Esophagus muscularis mucosa (tissue), 4 donors: Measurements from ENCODE around the gene ADAMTS10. TPM values are rescaled to one million over a fixed set of nuclear protein-coding genes. Genes with fewer than 3 reads are reported as not detected.
A peak's percentile ranks its signal among the peaks of the same experiment; 100 is the strongest.

Experiments used
- DNase-seq: peaks from one replicate; pipeline ENCODE4 v3.0.0-alpha.2; 2017; ENCODE audit errors: extremely low spot score
- H3K27ac ChIP-seq, 4 donors: fragments of 200-600 bp; sonication (generic); replicated peaks in 1 of 4; 1 replicate in 3 of 4; 2 replicates in 1 of 4; pipeline ENCODE4 v1.5.1; 2016 to 2019; ENCODE audit warnings: mild to moderate bottlenecking in 1 of 4
- H3K27me3 ChIP-seq, 4 donors: fragments of 200-600 bp; sonication (generic); one replicate each; pipeline versions ENCODE4 v1.5.1 to v1.6.0; 2016 to 2019
- H3K36me3 ChIP-seq, 4 donors: fragments of 200-600 bp; sonication (generic); one replicate each; pipeline ENCODE4 v1.5.1; 2016 to 2019
- H3K4me1 ChIP-seq, 4 donors: fragments of 200-600 bp; sonication (generic); one replicate each; pipeline ENCODE4 v1.5.1; 2016 to 2019
- H3K4me3 ChIP-seq, 4 donors: fragments of 200-600 bp; sonication (generic); 1 replicate in 2 of 4; 2 replicates in 2 of 4; pipeline ENCODE4 v1.5.1; 2016 to 2019; ENCODE audit warnings: mild to moderate bottlenecking in 4 of 4, moderate library complexity in 1 of 4
- H3K9me3 ChIP-seq, 4 donors: fragments of 200-600 bp; sonication (generic); 1 replicate in 3 of 4; 2 replicates in 1 of 4; pipeline ENCODE4 v1.5.1; 2016 to 2019
- EP300 ChIP-seq: sonication (generic); formaldehyde crosslinking; IDR thresholded peaks from one replicate; pipeline ENCODE4 v1.6.1; 2017; ENCODE audit warnings: antibody characterized with exemption
- POLR2A ChIP-seq: fragments of 450-650 bp; IDR thresholded peaks from one replicate; pipeline ENCODE4 v1.6.1; 2017; ENCODE audit warnings: antibody characterized with exemption, moderate library complexity, mild to moderate bottlenecking, low read depth
- POLR2AphosphoS5 ChIP-seq, 2 donors: sonication (generic); formaldehyde crosslinking; IDR thresholded peaks; one replicate each; pipeline ENCODE4 v1.6.1; 2017; ENCODE audit warnings: antibody characterized with exemption in 2 of 2
- WGBS: methylation state at CpG from one replicate; pipeline ENCODE4 v1.1.5; 2018; 5-methylcytosine and 5-hydroxymethylcytosine counted together
- intact Hi-C: fragments of 100-400 bp; cut with DNase I; formaldehyde crosslinking; loops from one replicate; pipeline ENCODE4 v1.15.1; 2023
- total RNA-seq, 4 donors: library from RNA; depleted of rRNA; stranded (reverse); fragments of >200 nt; gene quantifications; one replicate each; pipeline versions ENCODE4 v1.1.0 to v1.2.1, GENCODE V29; 2016
- TF ChIP-seq, protein P1 (sequence below), 3 experiments: fragments of 200-600 bp in 2 of 3; fragments of 450-650 bp in 1 of 3; sonication (generic) in 2 of 3; IDR thresholded peaks; one replicate each; pipeline ENCODE4 v1.5.1; 2017 to 2019; ENCODE audit warnings: antibody characterized with exemption in 3 of 3, mild to moderate bottlenecking in 2 of 3, moderate library complexity in 1 of 3

Gene ADAMTS10
- total RNA-seq, 4 donors from 2014 or later: 13.1 to 25.7 (median 20.3) TPM

DNA sequence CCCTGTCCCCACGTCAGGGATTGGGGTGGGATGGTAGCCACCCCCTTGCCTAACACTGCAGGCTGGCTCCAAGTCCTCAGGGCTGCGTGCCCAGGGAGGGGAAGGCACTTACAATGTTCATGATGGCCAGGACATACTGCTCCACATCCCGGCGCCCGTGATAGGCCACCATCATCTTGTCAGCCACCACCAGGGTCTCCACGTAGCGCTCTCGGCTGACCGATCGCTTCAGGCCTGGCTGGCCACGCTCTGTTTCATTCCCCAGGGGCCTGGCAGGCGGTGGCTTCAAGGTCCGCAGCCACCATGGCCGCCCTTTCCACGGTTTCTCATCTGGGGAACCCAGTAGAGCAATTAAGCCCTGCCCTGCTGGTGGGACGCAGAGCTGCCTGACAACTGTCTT is 9.7 kb downstream of the ADAMTS10 start:
- peaks cover 0 to 6% (median 2%) of the 10 kb centered on the region in 4 donors for H3K9me3 ChIP-seq
- TF ChIP-seq, protein P1, sequence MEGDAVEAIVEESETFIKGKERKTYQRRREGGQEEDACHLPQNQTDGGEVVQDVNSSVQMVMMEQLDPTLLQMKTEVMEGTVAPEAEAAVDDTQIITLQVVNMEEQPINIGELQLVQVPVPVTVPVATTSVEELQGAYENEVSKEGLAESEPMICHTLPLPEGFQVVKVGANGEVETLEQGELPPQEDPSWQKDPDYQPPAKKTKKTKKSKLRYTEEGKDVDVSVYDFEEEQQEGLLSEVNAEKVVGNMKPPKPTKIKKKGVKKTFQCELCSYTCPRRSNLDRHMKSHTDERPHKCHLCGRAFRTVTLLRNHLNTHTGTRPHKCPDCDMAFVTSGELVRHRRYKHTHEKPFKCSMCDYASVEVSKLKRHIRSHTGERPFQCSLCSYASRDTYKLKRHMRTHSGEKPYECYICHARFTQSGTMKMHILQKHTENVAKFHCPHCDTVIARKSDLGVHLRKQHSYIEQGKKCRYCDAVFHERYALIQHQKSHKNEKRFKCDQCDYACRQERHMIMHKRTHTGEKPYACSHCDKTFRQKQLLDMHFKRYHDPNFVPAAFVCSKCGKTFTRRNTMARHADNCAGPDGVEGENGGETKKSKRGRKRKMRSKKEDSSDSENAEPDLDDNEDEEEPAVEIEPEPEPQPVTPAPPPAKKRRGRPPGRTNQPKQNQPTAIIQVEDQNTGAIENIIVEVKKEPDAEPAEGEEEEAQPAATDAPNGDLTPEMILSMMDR (IDR thresholded peaks at IDR 0.05): no peak
- TF ChIP-seq POLR2A (no peak), EP300 (no peak), POLR2AphosphoS5 (IDR thresholded peaks at IDR 0.05) (no peak)
- no peaks in the 10 kb centered on the region for H3K27me3 ChIP-seq
- intact Hi-C loops: no loop called here
- no peak for DNase-seq
- H3K4me1 ChIP-seq: peaks cover 0 to 3% (median under 1%) of the 10 kb centered on the region in 4 donors
- 96% methylated on average over 14 of the region's 16 CpGs for WGBS
- H3K27ac ChIP-seq: no peak overlapping the region
- H3K36me3 ChIP-seq: peaks cover 5 to 90% (median 62%) of the 10 kb centered on the region in 4 donors
- H3K4me3 ChIP-seq: no peak overlapping the region

DNA sequence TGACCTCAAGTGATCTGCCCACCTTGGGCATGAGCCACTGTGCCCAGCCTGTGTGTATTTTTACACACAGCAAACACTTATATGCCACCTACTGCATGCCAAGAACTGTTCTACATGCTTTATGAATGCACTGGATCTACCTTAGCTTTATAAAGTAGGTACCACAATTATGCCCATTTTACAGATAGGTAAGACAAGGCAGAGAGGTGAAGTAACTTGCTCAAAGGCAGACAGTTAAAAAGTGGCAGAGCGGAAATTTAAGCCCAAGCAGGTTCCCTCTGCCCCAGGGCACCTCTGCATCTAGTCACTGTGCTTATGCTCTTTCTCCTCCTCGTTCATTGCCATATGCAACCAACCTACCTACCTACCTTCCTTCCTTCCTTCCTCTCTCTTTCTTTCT is 10.5 kb downstream of the ADAMTS10 start:
- DNase-seq: no peak
- Histone ChIP-seq H3K27ac (no peak overlapping the region), H3K4me3 (no peak overlapping the region), H3K36me3 (peaks cover 5 to 93% (median 60%) of the 10 kb centered on the region in 4 donors), H3K27me3 (no peaks in the 10 kb centered on the region), H3K9me3 (peaks cover 0 to 6% (median 1%) of the 10 kb centered on the region in 4 donors), H3K4me1 (peaks cover 0 to 11% (median 7%) of the 10 kb centered on the region in 4 donors)
- TF ChIP-seq POLR2AphosphoS5 (IDR thresholded peaks at IDR 0.05) (no peak), EP300 (no peak), POLR2A (no peak)
- TF ChIP-seq, protein P1 (IDR thresholded peaks at IDR 0.05): no peak
- intact Hi-C loops: no loop called here
- 98% methylated on average over 2 of the region's 2 CpGs for WGBS

DNA sequence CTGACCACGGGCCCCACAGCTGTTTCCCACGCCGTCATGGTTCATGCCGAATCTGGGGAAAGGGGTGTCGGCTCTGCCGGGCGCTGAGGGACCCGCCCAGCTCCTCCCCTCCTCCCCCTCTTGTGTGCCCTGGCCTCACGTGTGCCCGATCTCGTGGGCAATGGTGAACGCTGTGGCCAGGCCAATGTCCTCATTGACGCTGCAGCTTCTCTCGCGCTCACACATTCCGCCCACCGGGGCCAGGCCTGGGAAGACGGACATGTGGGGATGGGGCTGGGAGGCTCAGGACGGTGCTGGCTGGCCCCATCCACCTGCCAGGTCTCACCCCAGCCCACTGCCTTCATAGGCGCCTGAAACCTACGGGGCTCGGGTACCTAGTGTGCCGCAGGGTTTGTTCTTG is 14.3 kb downstream of the ADAMTS10 start:
- Histone ChIP-seq H3K36me3 (peaks cover 5 to 56% (median 33%) of the 10 kb centered on the region in 4 donors), H3K4me1 (peaks cover 8 to 38% (median 33%) of the 10 kb centered on the region in 4 donors), H3K27ac (no peak overlapping the region), H3K4me3 (no peak overlapping the region), H3K27me3 (peaks cover 0 to 5% (median 0%) of the 10 kb centered on the region in 4 donors), H3K9me3 (no peaks in the 10 kb centered on the region)
- intact Hi-C loops: no loop called here
- 88% methylated on average over 22 of the region's 23 CpGs for WGBS
- TF ChIP-seq POLR2AphosphoS5 (IDR thresholded peaks at IDR 0.05): no peak
- TF ChIP-seq, protein P1 (IDR thresholded peaks at IDR 0.05): no peak
- TF ChIP-seq EP300: no peak
- TF ChIP-seq POLR2A: no peak
- no peak for DNase-seq

DNA sequence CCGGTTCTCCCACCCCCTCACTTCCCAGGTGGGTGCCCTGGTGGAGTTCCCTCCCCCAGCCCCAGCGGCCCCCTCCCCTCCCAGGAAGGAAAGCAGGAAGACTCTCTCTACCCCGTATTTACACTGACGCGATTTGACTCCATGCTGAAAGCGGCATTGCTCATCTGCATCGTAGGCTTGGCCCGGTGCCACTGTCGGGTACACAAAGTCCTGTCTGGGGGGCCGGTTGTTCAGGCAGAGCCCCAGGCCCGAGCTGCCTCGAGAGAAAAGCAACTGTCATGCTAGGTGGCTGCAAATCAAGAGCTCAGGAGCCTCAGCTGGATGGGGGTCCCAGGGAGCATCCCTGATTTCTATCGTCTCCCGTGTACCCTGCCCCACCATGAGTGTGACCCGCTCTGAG is 14.9 kb downstream of the ADAMTS10 start:
- TF ChIP-seq POLR2A: no peak
- no peak for TF ChIP-seq POLR2AphosphoS5 (IDR thresholded peaks at IDR 0.05)
- TF ChIP-seq EP300: no peak
- TF ChIP-seq, protein P1 (IDR thresholded peaks at IDR 0.05): no peak
- H3K36me3 ChIP-seq: peaks cover 1 to 51% (median 27%) of the 10 kb centered on the region in 4 donors
- no peaks in the 10 kb centered on the region for H3K9me3 ChIP-seq
- no peak for DNase-seq
- peaks cover 8 to 38% (median 33%) of the 10 kb centered on the region in 4 donors for H3K4me1 ChIP-seq
- 79% methylated on average over 5 of the region's 15 CpGs for WGBS
- intact Hi-C loops: no loop called here
- H3K27ac ChIP-seq: no peak overlapping the region
- H3K4me3 ChIP-seq: no peak overlapping the region
- H3K27me3 ChIP-seq: peaks cover 0 to 5% (median 0%) of the 10 kb centered on the region in 4 donors

DNA sequence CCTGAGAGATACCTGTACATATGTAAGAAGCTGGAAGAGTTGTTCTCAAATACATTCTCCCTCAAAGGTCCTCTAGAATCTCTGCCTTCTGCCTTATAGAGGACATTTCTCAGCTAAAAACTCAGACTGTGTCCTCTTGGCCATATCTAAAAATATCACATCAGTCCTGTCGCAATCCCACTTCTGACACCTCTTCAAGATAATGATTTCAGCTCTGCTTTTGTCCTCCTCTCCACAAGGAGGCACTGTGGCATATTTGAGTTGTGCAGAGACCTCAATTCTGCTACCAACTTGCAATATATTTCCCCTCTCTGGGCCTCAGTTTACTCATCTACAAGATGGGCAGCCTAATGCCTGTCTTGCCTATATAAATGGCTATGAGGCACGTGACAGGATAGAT is 16.6 kb downstream of the ADAMTS10 start:
- Histone ChIP-seq H3K4me3 (no peak overlapping the region), H3K9me3 (no peaks in the 10 kb centered on the region), H3K27me3 (peaks cover 0 to 5% (median 0%) of the 10 kb centered on the region in 4 donors), H3K36me3 (peaks cover 0 to 39% (median 22%) of the 10 kb centered on the region in 4 donors), H3K4me1 (peaks cover 8 to 38% (median 33%) of the 10 kb centered on the region in 4 donors), H3K27ac (no peak overlapping the region)
- WGBS: 97% methylated on average over 2 of the region's 2 CpGs
- intact Hi-C loops: no loop called here
- no peak for DNase-seq
- TF ChIP-seq POLR2AphosphoS5 (IDR thresholded peaks at IDR 0.05): no peak
- TF ChIP-seq, protein P1 (IDR thresholded peaks at IDR 0.05): peak in 1 of 3 experiments; percentile 27
- TF ChIP-seq POLR2A: no peak
